Transverse colon (tissue), 4 donors: Measurements from ENCODE around the gene BLCAP. TPM values are rescaled to one million over a fixed set of nuclear protein-coding genes. Genes with fewer than 3 reads are reported as not detected.

Source experiments
- DNase-seq: peaks from one replicate; pipeline ENCODE4 v3.0.0-alpha.2; 2019
- H3K27ac ChIP-seq, 4 donors: fragments of 200-600 bp; sonication (generic); 2 replicates each; pipeline ENCODE4 v1.5.1; 2016 to 2018; ENCODE audit warnings: inconsistent platforms in 4 of 4
- H3K27me3 ChIP-seq: fragments of 200-600 bp; sonication (generic); 2 replicates; pipeline ENCODE4 v1.5.1; 2017; ENCODE audit warnings: inconsistent platforms
- H3K36me3 ChIP-seq, 4 donors: fragments of 200-600 bp; sonication (generic); 2 replicates each; pipeline ENCODE4 v1.5.1; 2017 to 2019; ENCODE audit warnings: inconsistent platforms in 4 of 4
- H3K4me1 ChIP-seq, 4 donors: fragments of 200-600 bp; sonication (generic); 2 replicates each; pipeline ENCODE4 v1.5.1; 2017 to 2020; ENCODE audit warnings: inconsistent platforms in 4 of 4
- H3K4me3 ChIP-seq, 4 donors: fragments of 200-600 bp; sonication (generic); 1 replicate in 1 of 4; 2 replicates in 3 of 4; pipeline versions ENCODE4 v1.5.1 to v1.6.1; 2017 to 2019; ENCODE audit warnings: inconsistent platforms in 4 of 4
- H3K9me3 ChIP-seq, 2 donors: fragments of 200-600 bp; sonication (generic); 2 replicates each; pipeline ENCODE4 v1.5.1; 2017 to 2019; ENCODE audit warnings: inconsistent platforms in 2 of 2
- EP300 ChIP-seq: sonication (generic); formaldehyde crosslinking; IDR thresholded peaks from one replicate; pipeline ENCODE4 v1.6.1; 2017; ENCODE audit warnings: antibody characterized with exemption, low read depth
- POLR2A ChIP-seq: fragments of 450-650 bp; IDR thresholded peaks from one replicate; pipeline ENCODE4 v1.6.1; 2016; ENCODE audit warnings: antibody characterized with exemption, mild to moderate bottlenecking, moderate library complexity
- POLR2AphosphoS5 ChIP-seq, 3 donors: sonication (generic); formaldehyde crosslinking; IDR thresholded peaks; one replicate each; pipeline ENCODE4 v1.6.1; 2016; ENCODE audit warnings: antibody characterized with exemption in 3 of 3
- WGBS, 2 donors: methylation state at CpG; one replicate each; pipeline ENCODE4 v1.1.5; 2018; ENCODE audit warnings: low coverage in 1 of 2; 5-methylcytosine and 5-hydroxymethylcytosine counted together
- in situ Hi-C, 4 donors: fragments of 200-750 bp; cut with MboI; loops; one replicate each; pipeline versions ENCODE4 v1.15.0 to v1.15.1; 2017; ENCODE audit warnings: low sequenced_read_pairs in 3 of 4, low pct_ligation_motif_present in 1 of 4, low pct_unique_long_range_greater_than_20kb in 1 of 4
- intact Hi-C: fragments of 100-400 bp; cut with DNase I; formaldehyde crosslinking; loops from one replicate; pipeline ENCODE4 v1.15.1; 2023; ENCODE audit warnings: low total_unique reads
- total RNA-seq, 4 donors: library from RNA; depleted of rRNA; stranded (reverse); fragments of >200 nt; gene quantifications; one replicate each; pipeline ENCODE4 v1.1.0, GENCODE V29; 2016
- TF ChIP-seq, protein P1 (sequence below), 5 experiments: fragments of 200-600 bp in 3 of 5; fragments of 450-650 bp in 2 of 5; sonication (generic) in 3 of 5; IDR thresholded peaks; 1 replicate in 2 of 5; 2 replicates in 3 of 5; pipeline ENCODE4 v1.5.1; 2016 to 2017; ENCODE audit warnings: antibody characterized with exemption in 5 of 5, inconsistent platforms in 3 of 5, mild to moderate bottlenecking in 2 of 5, moderate library complexity in 1 of 5

Gene BLCAP
- total RNA-seq, 4 donors from 2014 or later: 80.8 to 283 (median 117) TPM

DNA sequence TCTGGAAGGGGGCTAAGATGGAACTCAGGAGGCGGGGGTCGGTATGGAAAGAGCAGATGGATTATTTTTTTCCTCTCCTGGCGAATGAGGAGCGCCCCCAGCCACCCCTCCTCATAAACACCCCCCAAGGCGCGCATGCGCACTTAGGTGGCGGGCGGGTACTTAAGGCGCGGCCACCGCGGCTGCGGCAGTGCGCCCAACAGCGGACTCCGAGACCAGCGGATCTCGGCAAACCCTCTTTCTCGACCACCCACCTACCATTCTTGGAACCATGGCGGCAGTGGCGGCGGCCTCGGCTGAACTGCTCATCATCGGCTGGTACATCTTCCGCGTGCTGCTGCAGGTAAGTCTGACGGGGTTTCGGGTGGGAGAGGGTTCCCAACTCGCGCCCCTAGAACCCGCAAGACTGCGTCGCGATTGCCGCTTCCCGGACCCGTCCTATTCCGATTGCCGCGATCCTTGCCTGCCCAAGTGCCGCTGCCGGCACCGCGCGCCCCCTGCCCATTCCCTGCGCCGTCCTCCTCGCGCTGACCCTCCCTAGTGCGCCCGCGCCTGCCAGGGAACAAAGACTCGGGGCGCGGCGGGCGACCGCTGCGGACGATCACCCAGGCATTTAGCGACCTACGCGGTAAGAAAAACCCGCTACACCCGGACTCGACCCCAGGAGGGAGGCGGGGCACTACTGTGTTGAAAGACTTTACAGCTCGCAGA is 6.5 kb downstream of the BLCAP start, which contains the start of gene NNAT:
TSS of gene NNAT (plus strand) at position 190 of the 711 bp plus-strand sequence. CDS start at position 272, 82 bp downstream.
- TF ChIP-seq POLR2AphosphoS5 (IDR thresholded peaks at IDR 0.05) (peak in 2 of 3 donors; percentile 14 to 28), EP300 (no peak), POLR2A (no peak)
- TF ChIP-seq, protein P1, sequence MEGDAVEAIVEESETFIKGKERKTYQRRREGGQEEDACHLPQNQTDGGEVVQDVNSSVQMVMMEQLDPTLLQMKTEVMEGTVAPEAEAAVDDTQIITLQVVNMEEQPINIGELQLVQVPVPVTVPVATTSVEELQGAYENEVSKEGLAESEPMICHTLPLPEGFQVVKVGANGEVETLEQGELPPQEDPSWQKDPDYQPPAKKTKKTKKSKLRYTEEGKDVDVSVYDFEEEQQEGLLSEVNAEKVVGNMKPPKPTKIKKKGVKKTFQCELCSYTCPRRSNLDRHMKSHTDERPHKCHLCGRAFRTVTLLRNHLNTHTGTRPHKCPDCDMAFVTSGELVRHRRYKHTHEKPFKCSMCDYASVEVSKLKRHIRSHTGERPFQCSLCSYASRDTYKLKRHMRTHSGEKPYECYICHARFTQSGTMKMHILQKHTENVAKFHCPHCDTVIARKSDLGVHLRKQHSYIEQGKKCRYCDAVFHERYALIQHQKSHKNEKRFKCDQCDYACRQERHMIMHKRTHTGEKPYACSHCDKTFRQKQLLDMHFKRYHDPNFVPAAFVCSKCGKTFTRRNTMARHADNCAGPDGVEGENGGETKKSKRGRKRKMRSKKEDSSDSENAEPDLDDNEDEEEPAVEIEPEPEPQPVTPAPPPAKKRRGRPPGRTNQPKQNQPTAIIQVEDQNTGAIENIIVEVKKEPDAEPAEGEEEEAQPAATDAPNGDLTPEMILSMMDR (IDR thresholded peaks at IDR 0.05): no peak
- Histone ChIP-seq H3K9me3 (no peaks in the 10 kb centered on the region), H3K4me3 (peak within 1 kb of the TSS in 3 of 4 donors; percentile 0 to 31 (median 24)), H3K4me1 (peaks cover 25 to 85% (median 65%) of the 10 kb centered on the region in 4 donors), H3K36me3 (peaks cover 0 to 6% (median 0%) of the 10 kb centered on the region in 4 donors), H3K27me3 (no peaks in the 10 kb centered on the region), H3K27ac (peak within 1 kb of the TSS; percentile 87 to 95 (median 92))
- no peak for DNase-seq
- WGBS, 2 donors: 83 to 91% methylated on average over 3 to 68 of the region's 69 CpGs
- in situ Hi-C loops: no loop called here
- intact Hi-C loops: loop anchor here (10.0 kb wide), 1 partner anchor 316 kb away; no protein-coding TSS in a partner anchor

DNA sequence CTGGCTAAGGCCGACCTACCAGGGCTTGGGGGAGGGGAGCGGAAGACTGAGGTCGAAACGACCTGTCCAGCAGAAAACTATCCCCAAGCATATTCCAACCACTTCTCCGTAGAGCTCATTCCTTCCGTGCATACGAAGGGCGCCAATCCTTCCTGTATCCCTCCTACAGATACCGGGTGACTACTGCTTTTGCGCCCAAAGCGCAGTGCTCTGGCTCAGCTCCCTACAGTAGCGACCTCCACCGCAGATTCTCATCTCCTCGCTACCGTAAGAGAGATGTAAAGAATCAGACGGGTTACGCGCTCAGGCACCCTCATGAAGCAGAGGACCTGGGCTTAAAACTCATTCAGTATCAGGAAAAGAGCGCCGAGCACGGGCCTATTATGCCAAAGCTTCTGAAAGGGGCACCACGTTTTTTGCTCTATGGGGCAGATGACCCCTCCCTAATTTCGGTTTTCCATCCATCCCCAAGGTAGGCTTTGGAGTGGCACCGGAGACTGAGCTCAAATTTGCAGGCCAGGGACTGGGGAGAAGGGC is 7.2 kb downstream of the BLCAP start:
- H3K4me1 ChIP-seq: peaks cover 19 to 85% (median 59%) of the 10 kb centered on the region in 4 donors
- WGBS, 2 donors: 90 to 91% methylated on average over 14 to 24 of the region's 24 CpGs
- DNase-seq: no peak
- peaks cover 0 to 6% (median 0%) of the 10 kb centered on the region in 4 donors for H3K36me3 ChIP-seq
- TF ChIP-seq, protein P1 (IDR thresholded peaks at IDR 0.05): no peak
- TF ChIP-seq POLR2A (no peak), EP300 (no peak), POLR2AphosphoS5 (IDR thresholded peaks at IDR 0.05) (no peak)
- H3K27me3 ChIP-seq: no peaks in the 10 kb centered on the region
- no peaks in the 10 kb centered on the region for H3K9me3 ChIP-seq
- no peak overlapping the region for H3K4me3 ChIP-seq
- intact Hi-C loops (loop anchor here (10.0 kb wide), 1 partner anchor 316 kb away; no protein-coding TSS in a partner anchor), in situ Hi-C loops (no loop called here)
- H3K27ac ChIP-seq: peak overlapping the region; percentile 64 to 93 (median 77)

DNA sequence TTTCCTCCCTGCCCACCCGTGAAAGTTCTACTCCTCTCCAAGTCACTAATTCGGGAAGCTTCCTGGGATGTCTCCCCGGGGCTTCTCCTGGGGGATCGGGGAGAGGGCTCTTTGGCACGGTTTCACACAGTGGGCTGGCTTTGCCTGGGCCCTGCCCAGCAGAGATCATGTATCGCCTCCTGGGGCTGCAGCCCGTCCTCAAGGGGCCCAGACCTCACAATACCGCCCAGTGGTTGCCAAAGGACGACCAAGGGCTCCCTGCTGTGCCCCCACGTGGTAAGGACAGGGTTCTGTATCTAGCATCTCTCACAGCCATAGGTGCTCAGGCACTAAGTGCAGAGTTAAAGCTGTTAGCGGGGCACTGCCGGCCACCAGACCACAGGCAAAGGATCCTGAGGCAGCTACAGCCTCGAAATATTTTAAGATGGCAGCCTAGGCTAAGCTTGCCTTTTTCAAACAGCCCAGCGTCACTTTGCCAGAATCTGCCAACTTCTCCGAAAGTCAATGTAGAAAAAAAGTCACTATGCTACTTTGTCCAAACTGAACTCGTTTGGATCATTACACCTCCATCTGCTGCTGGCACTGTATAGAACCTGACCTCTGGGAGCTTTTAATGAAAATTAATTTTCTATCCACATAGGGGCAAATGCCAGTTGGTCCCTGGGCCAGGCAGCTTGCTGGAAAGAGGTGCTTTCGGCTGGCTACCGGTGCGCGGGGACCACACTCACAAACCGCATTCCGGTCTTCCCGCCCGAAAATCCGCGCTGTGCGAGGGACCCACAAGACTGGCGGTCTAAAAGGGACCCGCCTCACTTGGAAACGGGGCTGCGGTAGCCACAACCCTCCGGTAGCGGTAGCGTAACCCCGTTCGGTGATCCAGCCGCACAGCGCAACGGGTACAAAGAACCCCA is 7.9 kb downstream of the BLCAP start:
- peaks cover 0 to 7% (median 0%) of the 10 kb centered on the region in 4 donors for H3K36me3 ChIP-seq
- no peaks in the 10 kb centered on the region for H3K9me3 ChIP-seq
- TF ChIP-seq EP300 (no peak), POLR2A (no peak), POLR2AphosphoS5 (IDR thresholded peaks at IDR 0.05) (no peak)
- TF ChIP-seq, protein P1 (IDR thresholded peaks at IDR 0.05): no peak
- WGBS, 2 donors: 75 to 87% methylated on average over 4 to 39 of the region's 39 CpGs
- intact Hi-C loops (loop anchor here (10.0 kb wide), 1 partner anchor 315 kb away; no protein-coding TSS in a partner anchor), in situ Hi-C loops (loop anchor here in 1 of 4 donors (10.0 kb wide), 1 partner anchor 125 kb away; no protein-coding TSS in a partner anchor)
- peak; percentile 8 for DNase-seq
- H3K4me3 ChIP-seq: no peak overlapping the region
- peaks cover 12 to 79% (median 52%) of the 10 kb centered on the region in 4 donors for H3K4me1 ChIP-seq
- H3K27ac ChIP-seq: peak overlapping the region; percentile 64 to 93 (median 77)
- no peaks in the 10 kb centered on the region for H3K27me3 ChIP-seq
